SU-DHL-6 (cell line): Measurements from ENCODE around the gene DDX27.

ENCODE experiments used
- EZH2phosphoT487 ChIP-seq: fragments of 200-600 bp; sonication (generic), shearing (Covaris generic); conservative IDR thresholded peaks from 2 replicates; pipeline ENCODE4 v1.6.1; 2018; ENCODE audit warnings: mild to moderate bottlenecking, antibody characterized with exemption, low read length, moderate library complexity, mixed read lengths
- TF ChIP-seq, protein P1 (sequence below): fragments of 200-600 bp; sonication (generic); IDR thresholded peaks from one replicate; pipeline ENCODE4 v1.5.1; 2017; ENCODE audit warnings: antibody characterized with exemption, mild to moderate bottlenecking, low read length, moderate library complexity; ENCODE audit not compliant: insufficient read depth, poor library complexity, severe bottlenecking

DNA sequence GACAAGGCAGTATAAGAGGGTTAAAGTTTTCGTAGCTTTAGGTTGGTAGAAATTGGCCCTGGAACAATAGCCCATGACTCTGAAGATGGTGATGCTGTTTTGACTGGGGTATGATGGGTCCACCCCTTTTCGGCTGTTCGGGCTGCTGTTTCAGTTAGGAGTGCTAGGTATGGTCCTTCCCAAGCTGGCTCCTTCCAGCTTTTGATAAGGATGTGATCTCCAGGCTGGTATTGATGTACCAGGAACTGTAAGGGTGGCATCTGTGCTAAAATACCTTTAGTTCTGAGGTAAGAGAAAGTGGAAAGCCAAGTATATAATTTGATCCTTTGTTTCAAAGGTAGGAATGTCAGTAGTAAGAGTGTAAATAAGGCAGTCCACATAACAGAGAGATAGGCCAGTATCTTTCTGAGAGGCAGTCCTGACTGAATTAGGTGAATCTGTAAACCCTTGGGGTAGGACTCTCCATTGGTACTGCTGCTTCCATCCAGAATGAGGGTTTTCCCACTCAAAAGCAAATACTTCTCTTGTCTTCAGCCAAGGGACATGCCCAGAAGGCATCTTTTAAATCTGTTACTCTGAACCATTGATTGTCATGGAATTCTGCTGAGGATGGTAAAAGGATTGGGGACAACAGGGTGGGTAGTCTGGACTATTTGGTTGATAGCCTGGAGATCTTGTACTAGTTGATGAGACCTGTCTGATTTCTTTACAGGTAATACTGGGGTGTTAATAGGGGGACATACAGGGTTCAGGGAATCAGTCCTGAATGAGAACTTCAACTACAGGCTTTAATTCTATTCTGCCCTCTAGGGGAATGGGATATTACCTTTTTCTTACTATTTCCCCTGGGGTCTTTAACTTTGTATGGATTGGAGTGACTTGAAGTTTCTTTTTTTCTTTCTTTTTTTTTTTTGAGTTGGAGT is 64.7 kb downstream of the DDX27 start:
- TF ChIP-seq, protein P1, sequence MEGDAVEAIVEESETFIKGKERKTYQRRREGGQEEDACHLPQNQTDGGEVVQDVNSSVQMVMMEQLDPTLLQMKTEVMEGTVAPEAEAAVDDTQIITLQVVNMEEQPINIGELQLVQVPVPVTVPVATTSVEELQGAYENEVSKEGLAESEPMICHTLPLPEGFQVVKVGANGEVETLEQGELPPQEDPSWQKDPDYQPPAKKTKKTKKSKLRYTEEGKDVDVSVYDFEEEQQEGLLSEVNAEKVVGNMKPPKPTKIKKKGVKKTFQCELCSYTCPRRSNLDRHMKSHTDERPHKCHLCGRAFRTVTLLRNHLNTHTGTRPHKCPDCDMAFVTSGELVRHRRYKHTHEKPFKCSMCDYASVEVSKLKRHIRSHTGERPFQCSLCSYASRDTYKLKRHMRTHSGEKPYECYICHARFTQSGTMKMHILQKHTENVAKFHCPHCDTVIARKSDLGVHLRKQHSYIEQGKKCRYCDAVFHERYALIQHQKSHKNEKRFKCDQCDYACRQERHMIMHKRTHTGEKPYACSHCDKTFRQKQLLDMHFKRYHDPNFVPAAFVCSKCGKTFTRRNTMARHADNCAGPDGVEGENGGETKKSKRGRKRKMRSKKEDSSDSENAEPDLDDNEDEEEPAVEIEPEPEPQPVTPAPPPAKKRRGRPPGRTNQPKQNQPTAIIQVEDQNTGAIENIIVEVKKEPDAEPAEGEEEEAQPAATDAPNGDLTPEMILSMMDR = no peak
- TF ChIP-seq EZH2phosphoT487 = no peak
